Stimulated activated CD4-positive, alpha-beta T cell treated with anti-CD3 and anti-CD28 coated beads, Interleukin-4, amount 100 ng/mL, for 24 hours (primary cell): ENCODE results near the gene SDS.

ENCODE experiments used
- DNase-seq: peaks from one replicate; pipeline ENCODE4 v3.0.0-alpha.2; 2020

The SDS gene

DNA sequence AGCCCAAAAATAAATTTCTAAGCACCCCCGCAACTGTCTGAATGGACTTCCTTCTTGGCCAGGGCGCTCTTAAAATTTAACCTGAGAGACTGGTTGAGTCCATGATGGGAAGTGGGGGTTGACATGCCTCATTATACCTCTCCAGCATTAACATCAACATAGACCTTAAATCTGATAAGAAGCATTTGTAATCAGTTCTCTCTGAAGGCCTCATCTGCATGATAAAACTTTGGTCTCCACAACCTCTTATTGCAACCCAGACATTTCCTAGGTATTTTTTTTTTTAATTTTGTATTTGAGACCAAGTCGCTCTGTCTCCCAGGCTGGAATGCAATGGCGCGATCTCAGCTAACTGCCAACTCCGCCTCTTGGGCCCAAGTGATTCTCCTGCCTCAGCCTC is 58.4 kb downstream of the SDS start:
- DNase-seq, result no peak
